GM19240 (cell line): ENCODE data around the gene DUSP11.
A peak's percentile ranks its signal among the peaks of the same experiment; 100 is the strongest.
"Not testable (repeated sequence)": the region's sequence is repeated elsewhere in the genome, so short reads cannot be mapped to it uniquely, and the experiment has no call there.

ENCODE experiments used
- DNase-seq: peaks from one replicate; pipeline ENCODE4 v3.0.0; 2011; ENCODE audit warnings: low spot score; ENCODE audit not compliant: insufficient read length

DUSP11 gene

GRCh38 chr2:73779467-73780236, at the start of gene DUSP11:
Gene DUSP11 (minus strand): TSS chr2:73780103. CDS start chr2:73779974, 129 bp downstream.
- DNase-seq, result peak; percentile 88

- peak; percentile 83 for DNase-seq
Measured at GRCh38 chr2:73828818-73829570, 49.1 kb upstream of the DUSP11 start, which contains the start of gene STAMBP. Gene STAMBP (plus strand): TSS chr2:73828961. CDS start chr2:73830857, 1,896 bp downstream.

- no peak for DNase-seq
Measured at GRCh38 chr2:73828389-73828817, 48.5 kb upstream of the DUSP11 start.

GRCh38 chr2:73827660-73828388, 47.9 kb upstream of the DUSP11 start:
- DNase-seq, result no peak

GRCh38 chr2:73827018-73827417, 47.1 kb upstream of the DUSP11 start:
- no peak for DNase-seq

GRCh38 chr2:73825408-73825807, 45.5 kb upstream of the DUSP11 start:
- no peak for DNase-seq

- DNase-seq, result no peak
Measured at GRCh38 chr2:73823916-73824523, 44.1 kb upstream of the DUSP11 start.

GRCh38 chr2:73823416-73823815, 43.5 kb upstream of the DUSP11 start:
- no peak for DNase-seq

GRCh38 chr2:73822991-73823390, 43.1 kb upstream of the DUSP11 start:
- DNase-seq, result no peak

- no peak for DNase-seq
Measured at GRCh38 chr2:73822276-73822675, 42.4 kb upstream of the DUSP11 start.

- DNase-seq, result no peak
Measured at GRCh38 chr2:73821669-73822068, 41.8 kb upstream of the DUSP11 start.

GRCh38 chr2:73821227-73821626, 41.3 kb upstream of the DUSP11 start:
- DNase-seq, result no peak

- DNase-seq, result no peak
Measured at GRCh38 chr2:73818296-73818695, 38.4 kb upstream of the DUSP11 start.

- DNase-seq, result no peak
Measured at GRCh38 chr2:73812635-73813034, 32.7 kb upstream of the DUSP11 start.

GRCh38 chr2:73811878-73812277, 32.0 kb upstream of the DUSP11 start:
- DNase-seq, result no peak

- DNase-seq, result not testable (repeated sequence)
Measured at GRCh38 chr2:73783883-73784282, 4.0 kb upstream of the DUSP11 start, which contains the start of gene C2orf78. Gene C2orf78 (plus strand): TSS chr2:73784183. CDS start chr2:73784310, 127 bp downstream.

- DNase-seq, result not testable (repeated sequence)
Measured at GRCh38 chr2:73783402-73783801, 3.5 kb upstream of the DUSP11 start.

GRCh38 chr2:73780237-73780582, 307 bp upstream of the DUSP11 start:
- no peak for DNase-seq

GRCh38 chr2:73778867-73779466, 936 bp downstream of the DUSP11 start:
- not testable (repeated sequence) for DNase-seq

- DNase-seq, result no peak
Measured at GRCh38 chr2:73776869-73777519, 2.9 kb downstream of the DUSP11 start.
